ENCODE measurements around the gene DRG2.

DNA sequence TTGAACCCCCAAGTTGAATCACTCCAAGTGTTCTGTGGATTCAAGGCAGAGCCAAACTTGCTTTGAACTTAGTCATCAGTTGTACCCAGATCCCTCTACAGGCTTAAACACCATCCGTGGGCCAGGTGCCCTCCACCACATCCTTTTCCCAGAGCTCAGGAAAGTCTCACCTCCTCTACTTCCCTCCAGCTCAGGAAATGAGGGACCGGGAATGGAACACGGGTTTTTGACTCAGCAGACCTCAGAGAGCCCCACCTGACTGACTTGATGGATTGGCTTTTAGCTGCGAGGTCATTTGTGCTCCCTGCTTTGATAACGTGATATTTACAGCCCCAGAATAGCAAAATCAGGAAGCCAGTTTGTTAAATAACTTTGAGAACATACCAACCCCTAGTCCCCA, 28.5 kb upstream of the DRG2 start:
- TF ChIP-seq, protein P1, sequence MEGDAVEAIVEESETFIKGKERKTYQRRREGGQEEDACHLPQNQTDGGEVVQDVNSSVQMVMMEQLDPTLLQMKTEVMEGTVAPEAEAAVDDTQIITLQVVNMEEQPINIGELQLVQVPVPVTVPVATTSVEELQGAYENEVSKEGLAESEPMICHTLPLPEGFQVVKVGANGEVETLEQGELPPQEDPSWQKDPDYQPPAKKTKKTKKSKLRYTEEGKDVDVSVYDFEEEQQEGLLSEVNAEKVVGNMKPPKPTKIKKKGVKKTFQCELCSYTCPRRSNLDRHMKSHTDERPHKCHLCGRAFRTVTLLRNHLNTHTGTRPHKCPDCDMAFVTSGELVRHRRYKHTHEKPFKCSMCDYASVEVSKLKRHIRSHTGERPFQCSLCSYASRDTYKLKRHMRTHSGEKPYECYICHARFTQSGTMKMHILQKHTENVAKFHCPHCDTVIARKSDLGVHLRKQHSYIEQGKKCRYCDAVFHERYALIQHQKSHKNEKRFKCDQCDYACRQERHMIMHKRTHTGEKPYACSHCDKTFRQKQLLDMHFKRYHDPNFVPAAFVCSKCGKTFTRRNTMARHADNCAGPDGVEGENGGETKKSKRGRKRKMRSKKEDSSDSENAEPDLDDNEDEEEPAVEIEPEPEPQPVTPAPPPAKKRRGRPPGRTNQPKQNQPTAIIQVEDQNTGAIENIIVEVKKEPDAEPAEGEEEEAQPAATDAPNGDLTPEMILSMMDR (conservative IDR thresholded peaks at IDR 0.05; ENCODE audit: low read depth, low read length), result no peak
- TF ChIP-seq EZH2 (IDR thresholded peaks at IDR 0.05; ENCODE audit: borderline replicate concordance, low read depth, low read length, poor library complexity, severe bottlenecking), result no peak

Data from A673 (cell line).